NOMO-1 treated with dmso at 0.1 percent for 144 hours (cell line): ENCODE results near the gene TANC2.

Experiments
- DNase-seq: peaks from one replicate; lab custom pipeline; 2025; ENCODE audit not compliant: unreplicated experiment; lab: John Stamatoyannopoulos, UW

Gene TANC2

GRCh38 chr17:62999736-63000135 is 33.7 kb downstream of the TANC2 start:
- no peak for DNase-seq

DNA sequence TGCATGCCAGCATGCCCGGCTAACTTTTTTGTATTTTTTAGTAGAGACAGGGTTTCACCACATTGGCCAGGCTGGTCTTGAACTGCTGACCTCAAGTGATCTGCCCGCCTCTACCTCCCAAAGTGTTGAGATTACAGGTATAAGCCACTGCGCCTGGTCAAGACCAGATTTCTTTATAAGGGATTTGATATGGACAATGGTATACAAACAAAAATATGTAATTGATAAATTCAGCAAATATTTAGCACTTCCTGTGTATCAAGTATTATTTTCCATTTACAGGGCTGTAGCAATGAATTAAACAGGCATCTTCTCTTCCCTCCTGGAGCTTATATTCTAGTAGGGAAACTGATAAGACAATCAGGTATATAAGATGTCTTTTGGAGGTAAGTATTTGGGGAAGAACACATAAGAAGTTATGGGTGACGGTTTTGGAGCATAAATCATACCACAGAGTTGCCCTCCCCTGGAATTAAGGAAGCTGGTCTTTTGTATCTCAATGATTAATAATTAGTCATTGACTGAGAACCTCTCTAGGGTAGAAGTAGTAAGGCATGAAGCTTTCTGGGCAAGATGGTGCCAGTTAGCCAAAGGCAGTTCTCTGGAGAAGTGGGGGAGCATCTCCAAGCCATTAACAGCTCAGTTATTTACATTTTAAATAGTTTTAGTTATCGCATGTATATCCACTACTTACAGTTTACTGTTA is 35.8 kb downstream of the TANC2 start:
- no peak for DNase-seq

- no peak for DNase-seq
These were observed 36.6 kb downstream of the TANC2 start for GRCh38 chr17:63002625-63003024.

GRCh38 chr17:63015824-63016223 is 49.8 kb downstream of the TANC2 start:
- DNase-seq: no peak
